HG03469 (cell line): ENCODE data around the gene GSTK1.
"Not testable (repeated sequence)": the region's sequence is repeated elsewhere in the genome, so short reads cannot be mapped to it uniquely, and the experiment has no call there.

ENCODE experiments used
- ATAC-seq: cut with Tn5 transposase; IDR thresholded peaks from one replicate; pipeline ENCODE4 v1.9.1; 2021; ENCODE audit warnings: mild to moderate bottlenecking, moderate library complexity, moderate number of reproducible peaks; ENCODE audit not compliant: unreplicated experiment

The GSTK1 gene

GRCh38 chr7:143263266-143264195 is at the start of gene GSTK1:
TSS of gene GSTK1 (plus strand) at chr7:143263441. CDS start at chr7:143263514, 73 bp downstream.
- peak; percentile 96 for ATAC-seq

- not testable (repeated sequence) for ATAC-seq
Measured at GRCh38 chr7:143213478-143213877, 49.8 kb upstream of the GSTK1 start.

DNA sequence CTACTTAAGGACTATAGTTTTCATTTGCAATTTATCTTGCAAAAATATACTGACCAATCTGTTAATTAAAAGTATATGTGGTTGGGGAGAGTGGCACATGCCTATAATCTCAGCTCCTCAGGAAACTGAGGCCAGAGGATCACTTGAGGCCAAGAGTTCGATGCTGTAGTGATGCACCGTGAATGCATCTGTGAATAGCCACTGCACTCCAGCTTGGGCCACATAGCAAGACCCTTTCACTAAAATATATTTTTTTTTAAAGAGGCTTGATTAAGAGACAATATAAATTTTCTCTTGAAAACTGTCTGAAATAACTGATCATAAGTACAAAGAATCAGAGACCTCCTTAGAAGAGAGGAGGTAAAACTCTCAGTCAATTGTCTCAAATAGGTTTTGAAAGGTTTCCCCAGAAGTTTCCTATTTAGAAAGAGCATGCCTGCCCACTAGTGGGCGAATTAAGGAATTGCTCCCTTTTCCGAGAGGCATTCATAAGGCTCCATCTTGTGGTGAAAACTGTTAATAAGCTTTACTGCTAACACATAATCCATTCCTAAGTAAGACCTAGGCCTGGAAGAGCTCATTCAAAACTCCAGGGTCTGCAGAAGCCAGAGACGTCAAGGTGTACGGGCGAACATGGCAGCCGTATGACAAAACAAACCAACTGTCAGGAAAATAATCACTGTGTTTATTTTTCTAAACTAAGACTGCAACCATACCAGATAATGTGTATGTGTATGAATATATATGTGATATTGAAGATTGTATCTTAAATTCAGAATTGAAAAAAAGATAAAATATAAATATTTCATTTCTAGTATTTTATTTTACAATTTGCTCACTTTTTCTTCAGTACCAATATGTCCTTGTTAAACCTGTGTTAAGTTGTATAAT is 48.2 kb upstream of the GSTK1 start:
- ATAC-seq, result peak; percentile 83

- no peak for ATAC-seq
Measured at GRCh38 chr7:143216151-143216550, 47.1 kb upstream of the GSTK1 start.

- no peak for ATAC-seq
Measured at GRCh38 chr7:143216686-143217085, 46.6 kb upstream of the GSTK1 start.

DNA sequence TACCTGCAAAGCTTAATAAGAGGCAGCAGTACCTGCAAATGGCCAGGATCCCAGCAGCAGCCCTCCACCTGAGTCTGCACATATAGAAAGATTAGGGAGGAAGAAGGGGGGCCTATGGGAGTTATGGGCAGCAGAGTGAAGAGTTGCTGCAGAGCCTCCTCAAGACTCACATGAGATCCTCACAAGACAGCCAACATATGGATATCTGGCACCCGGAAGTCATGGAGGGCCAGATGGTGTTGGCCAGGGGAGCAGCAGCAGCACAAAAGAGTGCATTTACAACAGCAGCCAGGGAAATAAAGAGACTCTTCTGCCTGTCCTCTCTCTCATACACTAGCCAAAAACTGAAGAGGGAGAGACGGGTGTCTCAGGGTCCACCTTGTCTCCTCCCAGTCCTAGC is 45.4 kb upstream of the GSTK1 start:
- ATAC-seq, result no peak

- ATAC-seq, result no peak
Measured at GRCh38 chr7:143221286-143221685, 42.0 kb upstream of the GSTK1 start.

DNA sequence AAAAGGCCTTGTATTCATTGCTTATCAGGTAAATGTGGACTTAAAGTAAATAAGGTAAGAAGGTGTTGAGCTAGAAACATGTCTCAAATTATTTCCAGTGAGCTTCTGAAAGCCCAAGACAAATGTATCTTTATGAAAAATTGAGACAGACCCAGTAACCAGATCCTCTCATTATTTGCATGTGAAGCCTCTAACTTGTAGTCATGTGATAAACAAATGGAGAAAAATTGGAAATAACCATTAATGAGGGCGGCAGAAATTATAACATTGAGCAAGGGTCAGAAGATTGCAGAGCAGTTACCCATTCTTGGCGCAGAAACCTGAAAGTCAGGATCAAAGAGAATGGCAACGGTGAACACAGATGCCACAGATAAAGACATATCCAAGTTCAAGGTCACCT is 41.5 kb upstream of the GSTK1 start, which contains the start of gene TAS2R40:
Gene TAS2R40 (plus strand): TSS at position 301 of the 400 bp plus-strand sequence. CDS start 42 bp downstream, at position 343.
- ATAC-seq, result no peak

- no peak for ATAC-seq
Measured at GRCh38 chr7:143222782-143223181, 40.5 kb upstream of the GSTK1 start.

DNA sequence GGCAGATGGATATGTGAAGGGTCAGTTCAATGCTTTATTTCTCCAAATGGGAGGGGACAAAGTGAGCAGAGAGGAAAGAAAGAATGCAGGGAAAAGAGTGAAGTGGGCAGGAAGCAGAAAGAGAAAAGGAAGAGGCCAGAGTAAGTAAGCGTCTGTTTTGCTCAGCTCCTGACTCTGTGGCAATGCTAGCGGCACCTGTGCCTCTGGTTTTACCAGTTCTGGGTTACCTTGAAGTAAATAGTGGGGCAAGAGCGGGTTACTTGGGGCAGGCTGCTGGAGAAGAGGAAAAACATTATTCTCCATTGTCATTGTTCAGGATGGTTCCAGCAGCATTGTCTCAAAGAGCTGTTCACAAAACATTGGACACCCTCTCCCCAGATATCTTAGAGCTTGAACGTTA is 39.5 kb upstream of the GSTK1 start:
- ATAC-seq, result no peak

DNA sequence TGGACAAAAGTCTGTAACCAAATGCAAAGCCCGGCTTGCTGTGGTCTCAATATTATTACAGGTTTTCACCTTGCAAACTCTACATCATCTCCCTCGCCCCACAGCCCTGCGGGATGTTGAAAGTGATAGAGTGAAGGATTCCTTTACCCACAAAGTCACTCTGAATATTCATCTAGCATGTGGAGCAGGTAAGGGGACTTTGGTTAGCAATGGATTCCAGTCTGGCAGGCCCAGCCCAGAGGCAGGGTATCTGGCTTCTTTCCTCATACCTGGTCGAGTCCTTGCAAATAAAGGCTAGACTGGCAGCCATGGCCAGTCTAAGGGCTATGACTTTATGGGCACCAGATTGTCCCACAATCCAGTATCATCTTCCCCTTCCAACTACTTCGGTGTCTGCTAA is 38.2 kb upstream of the GSTK1 start:
- no peak for ATAC-seq

- ATAC-seq, result no peak
Measured at GRCh38 chr7:143227806-143228205, 35.4 kb upstream of the GSTK1 start.

- no peak for ATAC-seq
Measured at GRCh38 chr7:143229054-143229790, 34.0 kb upstream of the GSTK1 start.

DNA sequence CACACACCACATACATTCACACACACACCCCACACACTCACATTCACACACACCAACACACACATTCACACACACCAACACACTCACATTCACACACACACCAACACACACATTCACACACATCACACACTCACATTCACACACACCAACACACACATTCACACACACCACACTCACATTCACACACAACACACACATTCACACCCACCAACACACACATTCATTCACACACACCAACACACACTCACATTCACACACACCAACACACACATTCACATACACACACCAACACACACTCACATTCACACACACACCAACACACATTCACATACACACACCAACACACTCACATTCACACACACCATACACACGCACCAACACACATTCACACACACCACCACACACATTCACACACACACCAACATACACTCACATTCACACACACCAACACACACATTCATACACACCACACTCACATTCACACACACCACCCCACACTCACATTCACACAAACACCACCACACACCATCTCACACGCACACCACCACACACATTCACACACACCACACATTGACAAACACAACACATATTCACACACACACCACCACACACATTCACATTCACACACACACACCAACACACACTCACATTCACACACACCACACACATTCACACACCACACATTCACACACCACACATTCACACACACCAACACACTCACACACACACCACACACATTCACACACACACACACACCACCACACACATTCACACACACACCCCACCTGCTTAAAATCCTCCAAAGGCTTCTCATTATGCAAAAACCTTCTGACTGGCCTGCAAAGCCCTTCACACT is 32.4 kb upstream of the GSTK1 start:
- no peak for ATAC-seq

GRCh38 chr7:143233816-143234532 is 29.3 kb upstream of the GSTK1 start:
- no peak for ATAC-seq

DNA sequence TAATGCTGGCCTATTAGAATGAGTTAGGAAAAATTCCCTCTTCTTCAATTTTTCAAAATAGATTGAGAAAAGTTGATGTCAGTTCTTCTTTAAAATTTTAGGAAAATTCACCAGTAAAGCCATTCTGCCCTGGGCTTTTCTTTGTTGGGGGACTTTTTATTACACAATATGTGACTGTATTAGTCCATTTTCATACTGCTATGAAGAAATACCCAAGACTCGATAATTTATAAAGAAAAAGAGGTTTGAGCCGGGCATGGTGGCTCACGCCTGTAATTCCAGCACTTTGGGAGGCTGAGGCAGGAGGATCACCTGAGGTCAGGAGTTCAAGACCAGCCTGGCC is 28.7 kb upstream of the GSTK1 start:
- ATAC-seq, result no peak

DNA sequence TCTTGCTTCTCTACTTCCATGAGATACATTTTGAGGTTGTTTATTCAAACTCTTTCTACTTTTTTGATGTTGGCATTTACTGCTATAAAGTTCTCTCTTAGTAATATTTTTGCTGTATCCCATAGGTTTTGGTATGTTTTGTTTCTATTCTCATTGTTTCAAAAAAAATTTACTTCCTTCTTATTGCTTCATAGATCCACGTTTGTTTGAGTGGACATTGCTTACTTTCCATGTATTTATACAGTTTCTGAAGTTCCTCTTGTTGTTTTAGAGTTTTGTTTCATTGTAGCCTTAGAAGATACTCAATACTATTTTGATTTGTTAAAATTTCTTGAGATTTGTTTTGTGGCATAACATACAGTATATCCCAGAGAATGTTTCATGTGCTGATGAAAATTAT is 27.7 kb upstream of the GSTK1 start:
- no peak for ATAC-seq

DNA sequence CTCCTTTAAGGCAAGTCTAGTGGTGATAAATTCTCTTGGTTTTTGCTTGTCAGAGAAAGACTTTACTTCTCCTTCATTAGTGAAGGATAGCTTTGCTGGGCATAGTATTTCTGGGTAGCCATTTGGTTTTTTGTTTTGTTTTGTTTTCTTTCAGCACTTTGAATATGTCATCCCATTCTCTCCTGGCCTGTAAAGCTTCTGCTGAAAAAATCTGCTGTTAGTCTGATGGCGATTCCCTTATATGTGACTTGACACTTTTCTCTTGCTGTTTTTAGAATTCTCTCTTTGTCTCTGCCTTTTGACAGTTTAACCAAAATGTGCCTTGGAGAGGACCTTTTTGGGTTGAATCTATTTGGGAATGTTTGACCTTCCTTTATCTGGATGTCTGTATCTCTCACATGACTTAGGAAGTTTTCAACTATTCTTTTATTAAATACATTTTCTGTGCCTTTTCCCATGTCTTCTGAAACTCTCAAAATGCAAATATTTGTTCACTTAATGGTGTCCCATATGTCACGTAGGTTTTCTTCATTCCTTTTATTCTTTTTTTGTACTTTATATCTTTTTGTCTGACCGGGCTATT is 26.7 kb upstream of the GSTK1 start:
- no peak for ATAC-seq

- no peak for ATAC-seq
Measured at GRCh38 chr7:143237366-143237765, 25.9 kb upstream of the GSTK1 start.
